Measurements from ENCODE around the gene ITGB5.

ITGB5 gene

GRCh38 chr3:124777762-124778470 lies 109.2 kb downstream of the ITGB5 start:
- CTCF ChIA-PET = interaction anchor here (1.2 to 5.3 kb wide), 5 partner anchors 10 to 123 kb away, joined by 3 to 22 read pairs (median 6); no protein-coding TSS in a partner anchor
- DNase-seq (ENCODE audit: extremely low spot score) = no peak
- TF ChIP-seq CTCF (IDR thresholded peaks at IDR 0.05; ENCODE audit: control extremely low read depth, extremely low read depth, low read depth, missing control alignments) = no peak
- POLR2A ChIA-PET = no interaction called here

GRCh38 chr3:124776856-124777255 lies 110.3 kb downstream of the ITGB5 start:
- ChIA-PET CTCF (interaction anchor here (1.9 to 5.3 kb wide), 3 partner anchors 9 to 125 kb away, joined by 5 to 22 read pairs (median 15); no protein-coding TSS in a partner anchor), POLR2A (interaction anchor here (0.6 kb wide), 1 partner anchor 819 kb away, joined by 3 read pairs; the partner anchor contains the start of gene OSBPL11)
- DNase-seq (ENCODE audit: extremely low spot score) = no peak
- TF ChIP-seq CTCF (IDR thresholded peaks at IDR 0.05; ENCODE audit: control extremely low read depth, extremely low read depth, low read depth, missing control alignments) = no peak

- no peak for DNase-seq (ENCODE audit: extremely low spot score)
- TF ChIP-seq CTCF (IDR thresholded peaks at IDR 0.05; ENCODE audit: control extremely low read depth, extremely low read depth, low read depth, missing control alignments) = no peak
- CTCF ChIA-PET = no interaction called here
- POLR2A ChIA-PET = no interaction called here
These were observed 111.3 kb downstream of the ITGB5 start for GRCh38 chr3:124775877-124776276.

GRCh38 chr3:124774841-124775402 lies 112.2 kb downstream of the ITGB5 start:
- ChIA-PET CTCF (interaction anchor here (1.1 kb wide), 1 partner anchor 14 kb away, joined by 6 read pairs; no protein-coding TSS in a partner anchor), POLR2A (no interaction called here)
- no peak for TF ChIP-seq CTCF (IDR thresholded peaks at IDR 0.05; ENCODE audit: control extremely low read depth, extremely low read depth, low read depth, missing control alignments)
- no peak for DNase-seq (ENCODE audit: extremely low spot score)

- TF ChIP-seq CTCF (IDR thresholded peaks at IDR 0.05; ENCODE audit: control extremely low read depth, extremely low read depth, low read depth, missing control alignments) = no peak
- POLR2A ChIA-PET = no interaction called here
- DNase-seq (ENCODE audit: extremely low spot score) = no peak
- CTCF ChIA-PET = interaction anchor here (1.1 kb wide), 1 partner anchor 13 kb away, joined by 6 read pairs; no protein-coding TSS in a partner anchor
These were observed 112.8 kb downstream of the ITGB5 start for GRCh38 chr3:124774327-124774718.

- ChIA-PET CTCF (interaction anchor here (1.1 to 2.1 kb wide), 2 partner anchors 12 to 13 kb away, joined by 6 to 12 read pairs; no protein-coding TSS in a partner anchor), POLR2A (no interaction called here)
- DNase-seq (ENCODE audit: extremely low spot score) = no peak
- TF ChIP-seq CTCF (IDR thresholded peaks at IDR 0.05; ENCODE audit: control extremely low read depth, extremely low read depth, low read depth, missing control alignments) = no peak
These were observed 113.5 kb downstream of the ITGB5 start for GRCh38 chr3:124773351-124774326.

Data from GM10248 (cell line).